Panc1 (cell line): Measurements from ENCODE around the gene ZFAND3. TPM values are rescaled to one million over a fixed set of nuclear protein-coding genes. Genes with fewer than 3 reads are reported as not detected.

Source experiments
- ATAC-seq: fragments of 200-7000 bp; cut with Tn5 transposase; 2 replicates; pipeline ENCODE4 v1.9.1; 2020; ENCODE audit warnings: mild to moderate bottlenecking, moderate library complexity
- BruUV-seq: library from RNA; stranded (reverse); fragments of 400-500 nt; replicated peaks from 2 replicates; lab custom pipeline; 2021; lab: Mats Ljungman, UMichigan
- CTCF ChIA-PET: fragments of 300-600 bp; sonication (Branson Sonifier 250); formaldehyde crosslinking; loops from one replicate; lab custom pipeline; 2022; ENCODE audit warnings: antibody characterized with exemption; lab: Charles Lee
- POLR2A ChIA-PET: fragments of 300-600 bp; sonication (Branson Sonifier 250); formaldehyde crosslinking; loops from one replicate; lab custom pipeline; 2022; ENCODE audit warnings: antibody characterized with exemption; lab: Charles Lee
- DNase-seq: peaks from one replicate; pipeline ENCODE4 v3.0.0-alpha.2; 2010; ENCODE audit warnings: low read depth, low spot score
- H3K27ac ChIP-seq: 2 replicates; pipeline ENCODE4 v1.5.1; 2011; ENCODE audit warnings: mild to moderate bottlenecking, low read length, inconsistent platforms
- H3K27me3 ChIP-seq: fragments of 200-500 bp; sonication (Bioruptor generic); 2 replicates; pipeline ENCODE4 v1.6.0; 2014; ENCODE audit warnings: low read length, inconsistent platforms; ENCODE audit not compliant: control insufficient read depth, insufficient read depth
- H3K36me3 ChIP-seq: fragments of 200-500 bp; sonication (Bioruptor generic); 2 replicates; pipeline ENCODE4 v1.5.1; 2014; ENCODE audit warnings: inconsistent platforms, mild to moderate bottlenecking, low read length, moderate library complexity; ENCODE audit not compliant: control insufficient read depth, insufficient read depth
- H3K4me1 ChIP-seq: 2 replicates; pipeline ENCODE4 v1.5.1; 2011; ENCODE audit warnings: inconsistent platforms, mild to moderate bottlenecking, low read length, moderate library complexity; ENCODE audit not compliant: control insufficient read depth, insufficient read depth
- H3K4me3 ChIP-seq, 2 experiments: 2 replicates each; pipeline ENCODE4 v1.5.1; 2011 to 2012; ENCODE audit warnings: low read depth in 2 of 2, low read length in 2 of 2, mild to moderate bottlenecking in 2 of 2, inconsistent platforms in 1 of 2, moderate library complexity in 1 of 2
- H3K9me3 ChIP-seq: fragments of 200-500 bp; sonication (Bioruptor generic); 2 replicates; pipeline ENCODE4 v1.5.1; 2014; ENCODE audit warnings: low read depth, mild to moderate bottlenecking, inconsistent platforms, low read length, moderate library complexity; ENCODE audit not compliant: control insufficient read depth, insufficient read depth
- CTCF ChIP-seq: fragments of 450-650 bp; IDR thresholded peaks from 2 replicates; pipeline ENCODE4 v1.5.1; 2017; ENCODE audit warnings: mild to moderate bottlenecking
- POLR2AphosphoS5 ChIP-seq: IDR thresholded peaks from 2 replicates; pipeline ENCODE4 v1.6.1; 2012; ENCODE audit warnings: mild to moderate bottlenecking, low read depth, low read length, moderate library complexity
- REST ChIP-seq, 2 experiments: IDR thresholded peaks; 2 replicates each; pipeline ENCODE4 v1.6.1; 2011 to 2012; ENCODE audit warnings: low read depth in 2 of 2, control low read depth in 1 of 2, low read length in 1 of 2, mild to moderate bottlenecking in 1 of 2, moderate library complexity in 1 of 2; ENCODE audit not compliant: insufficient read depth in 1 of 2
- SIN3A ChIP-seq: IDR thresholded peaks from 2 replicates; pipeline ENCODE4 v1.6.1; 2012; ENCODE audit warnings: low read depth, mild to moderate bottlenecking, low read length, moderate library complexity, borderline replicate concordance; ENCODE audit not compliant: insufficient read depth
- TCF7L2 ChIP-seq: IDR thresholded peaks from 2 replicates; pipeline ENCODE4 v1.6.1; 2011; ENCODE audit warnings: mild to moderate bottlenecking, low read depth, low read length, inconsistent platforms
- in situ Hi-C: cut with HindIII; loops from 2 replicates; pipeline ENCODE4 v1.10.0; 2016; ENCODE audit warnings: low sequenced_read_pairs, low pct_unique_long_range_greater_than_20kb
- intact Hi-C: fragments of 100-400 bp; cut with micrococcal nuclease; formaldehyde crosslinking; loops from one replicate; pipeline ENCODE4 v1.10.0; 2022; ENCODE audit not compliant: unreplicated experiment
- total RNA-seq: library from RNA; stranded (reverse); gene quantifications from one replicate; pipeline ENCODE4 v1.2.1, GENCODE V29; 2021; ENCODE audit not compliant: unreplicated experiment

ZFAND3 gene
- total RNA-seq, 1 experiment from 2014 or later, result 95.9 TPM

- H3K9me3 ChIP-seq, result no peaks in the 10 kb centered on the region
- no TSS peak for BruUV-seq
- H3K36me3 ChIP-seq, result no peaks in the 10 kb centered on the region
- intact Hi-C loops, result no loop called here
- DNase-seq, result no peak
- no peak overlapping the region for H3K27ac ChIP-seq
- CTCF ChIA-PET, result no interaction called here
- in situ Hi-C loops, result no loop called here
- POLR2A ChIA-PET, result no interaction called here
- H3K4me3 ChIP-seq, result no peak overlapping the region
- no peaks in the 10 kb centered on the region for H3K27me3 ChIP-seq
- ATAC-seq, result no peak
- 0 out of 2 replicates have a peak, but pooled peaks cover 3% of the 10 kb centered on the region for H3K4me1 ChIP-seq
- no peak for TF ChIP-seq REST (IDR thresholded peaks at IDR 0.05; ENCODE audit: insufficient read depth in 1 of 2, low read depth in 2 of 2, low read length in 1 of 2)
- TF ChIP-seq CTCF, result no peak
- TF ChIP-seq POLR2AphosphoS5, result no peak
- TF ChIP-seq TCF7L2, result no peak
- no peak for TF ChIP-seq SIN3A
These were observed 135.3 kb downstream of the ZFAND3 start for GRCh38 chr6:37954791-37955190.

DNA sequence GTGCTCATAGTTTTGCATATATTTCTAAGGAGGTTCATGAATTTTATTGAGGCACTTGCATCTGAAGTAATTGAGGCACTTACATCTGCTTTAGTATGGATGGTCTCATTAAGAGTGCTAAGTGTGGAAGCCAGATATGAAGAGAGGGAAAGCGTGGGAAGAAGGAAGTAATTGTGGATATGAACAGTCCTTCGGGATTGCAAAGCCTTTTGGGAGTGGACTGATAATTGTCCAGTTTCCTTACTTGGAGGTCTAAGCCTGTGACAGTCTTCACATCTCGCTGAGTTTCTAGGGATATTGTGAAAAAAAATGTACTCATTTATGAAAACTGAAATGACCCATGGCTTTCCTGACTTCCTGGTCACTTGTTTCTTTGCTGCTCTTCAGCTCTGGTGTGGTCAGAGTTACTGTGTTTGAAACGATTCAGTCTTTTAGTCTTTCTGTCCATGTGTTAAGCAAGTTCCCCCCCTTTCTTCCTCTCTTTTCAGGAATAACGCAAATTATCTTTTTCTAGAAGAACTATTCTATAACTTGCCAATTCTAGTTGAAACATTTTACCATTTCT lies 137.3 kb downstream of the ZFAND3 start:
- H3K27me3 ChIP-seq, result no peaks in the 10 kb centered on the region
- no peaks in the 10 kb centered on the region for H3K4me1 ChIP-seq
- no TSS peak for BruUV-seq
- H3K27ac ChIP-seq, result no peak overlapping the region
- no peak for DNase-seq
- CTCF ChIA-PET, result no interaction called here
- in situ Hi-C loops, result no loop called here
- ATAC-seq, result no peak
- POLR2A ChIA-PET, result no interaction called here
- no peak overlapping the region for H3K4me3 ChIP-seq
- no peaks in the 10 kb centered on the region for H3K9me3 ChIP-seq
- H3K36me3 ChIP-seq, result no peaks in the 10 kb centered on the region
- intact Hi-C loops, result no loop called here
- TF ChIP-seq REST (IDR thresholded peaks at IDR 0.05; ENCODE audit: insufficient read depth in 1 of 2, low read depth in 2 of 2, low read length in 1 of 2) (no peak), CTCF (no peak), POLR2AphosphoS5 (no peak), SIN3A (no peak), TCF7L2 (no peak)
